HepG2 (cell line): ENCODE measurements around the gene SSX2IP. TPM values are rescaled to one million over a fixed set of nuclear protein-coding genes. Genes with fewer than 3 reads are reported as not detected.

Source experiments
- ATAC-seq: fragments of 200-7000 bp; cut with Tn5 transposase; 3 replicates; pipeline ENCODE4 v1.9.1; 2020; ENCODE audit warnings: mild to moderate bottlenecking, moderate library complexity
- BruUV-seq: library from RNA; stranded (reverse); fragments of 400-500 nt; replicated peaks from 2 replicates; lab custom pipeline; 2021; lab: Mats Ljungman, UMichigan
- CTCF ChIA-PET: fragments of 300-600 bp; formaldehyde crosslinking; extraction: SDS; loops from one replicate; lab custom pipeline; 2021; ENCODE audit warnings: low total read pairs, inconsistent platforms, low intra/inter-chr PET ratio; lab: Yijun Ruan, JAX
- POLR2A ChIA-PET: fragments of 350-600 bp; sonication (Branson Sonifier 250); formaldehyde crosslinking; loops from one replicate; lab custom pipeline; 2020; ENCODE audit warnings: antibody characterized with exemption, inconsistent platforms; lab: Yijun Ruan, JAX
- DNase-seq: peaks from one replicate; pipeline ENCODE4 v3.0.0-alpha.2; 2015; ENCODE audit warnings: low spot score
- FAIRE-seq: peaks from 3 replicates; lab custom pipeline; 2011; peaks lifted over from hg19 to GRCh38; lab: Jason Lieb, UNC
- H2AFZ ChIP-seq: one replicate; pipeline ENCODE4 v1.6.1; 2011; ENCODE audit warnings: low read length, inconsistent platforms
- H3K27ac ChIP-seq: fragments of 300-600 bp; 3 replicates; pipeline ENCODE4 v1.8.0; 2011; ENCODE audit warnings: mixed run types, mild to moderate bottlenecking, mixed read lengths, low read length, inconsistent platforms; ENCODE audit not compliant: insufficient read depth; ENCODE audit errors: extremely low read length
- H3K27me3 ChIP-seq, 2 experiments: fragments of 200-600 bp in 1 of 2; 2 replicates in 1 of 2; 3 replicates in 1 of 2; pipeline versions ENCODE4 v1.6.0 to v1.8.0; 2011; ENCODE audit warnings: low read length in 2 of 2, mild to moderate bottlenecking in 2 of 2, moderate library complexity in 2 of 2, inconsistent platforms in 1 of 2; ENCODE audit not compliant: insufficient read depth in 2 of 2, control insufficient read depth in 1 of 2
- H3K36me3 ChIP-seq, 2 experiments: fragments of 200-600 bp in 1 of 2; replicated peaks in 1 of 2; 2 replicates in 1 of 2; 3 replicates in 1 of 2; pipeline versions ENCODE4 v1.5.1 to v1.8.0; 2011; ENCODE audit warnings: low read length in 2 of 2, inconsistent platforms in 1 of 2; ENCODE audit not compliant: insufficient read depth in 2 of 2, control insufficient read depth in 1 of 2
- H3K4me1 ChIP-seq: 2 replicates; pipeline ENCODE4 v1.5.1; 2012; ENCODE audit warnings: low read length, inconsistent platforms; ENCODE audit not compliant: insufficient read depth
- H3K4me2 ChIP-seq: 2 replicates; pipeline ENCODE4 v1.6.0; 2011; ENCODE audit warnings: low read depth, low read length, inconsistent platforms
- H3K4me3 ChIP-seq, 3 experiments: fragments of 200-600 bp in 1 of 3; sonication (generic), shearing (Covaris generic) in 1 of 3; replicated peaks in 1 of 3; 2 replicates each; pipeline ENCODE4 v1.5.1; 2011 to 2016; ENCODE audit warnings: low read length in 3 of 3, inconsistent platforms in 2 of 3, low read depth in 2 of 3, mild to moderate bottlenecking in 2 of 3, control low read depth in 1 of 3, mixed read lengths in 1 of 3; ENCODE audit not compliant: insufficient read depth in 1 of 3
- H3K79me2 ChIP-seq: one replicate; pipeline ENCODE4 v1.6.1; 2011; ENCODE audit warnings: low read length, inconsistent platforms; ENCODE audit not compliant: insufficient read depth
- H3K9ac ChIP-seq: 2 replicates; pipeline ENCODE4 v1.6.0; 2011; ENCODE audit warnings: mild to moderate bottlenecking, low read depth, low read length, inconsistent platforms; ENCODE audit not compliant: insufficient read depth
- H3K9me3 ChIP-seq: 2 replicates; pipeline ENCODE4 v1.5.1; 2012; ENCODE audit warnings: mild to moderate bottlenecking, low read length
- H4K20me1 ChIP-seq: 2 replicates; pipeline ENCODE4 v1.6.0; 2011; ENCODE audit warnings: inconsistent platforms, mild to moderate bottlenecking, low read length, moderate library complexity; ENCODE audit not compliant: insufficient read depth
- NCOR1 ChIP-seq: fragments of 200-600 bp; sonication (generic); IDR thresholded peaks from 2 replicates; pipeline ENCODE4 v1.7.0; 2017; ENCODE audit warnings: antibody characterized with exemption, low read length, borderline replicate concordance
- PLRG1 ChIP-seq: fragments of 450-650 bp; conservative IDR thresholded peaks from 2 replicates; pipeline ENCODE4 v1.6.1; 2016
- PRPF4 ChIP-seq: fragments of 200-400 bp; formaldehyde crosslinking; IDR thresholded peaks from 2 replicates; pipeline ENCODE4 v1.6.1; 2016; ENCODE audit warnings: low read length, low read depth; ENCODE audit not compliant: poor library complexity, severe bottlenecking
- REXO4 ChIP-seq: sonication (generic); formaldehyde crosslinking; IDR thresholded peaks from 2 replicates; pipeline ENCODE4 v1.8.0; 2022; ENCODE audit warnings: missing genetic modification reagents, mild to moderate bottlenecking, borderline replicate concordance
- THRA ChIP-seq: sonication (generic); formaldehyde crosslinking; IDR thresholded peaks from 2 replicates; pipeline ENCODE4 v1.4.0; 2020; ENCODE audit warnings: missing genetic modification reagents, borderline replicate concordance
- YY1 ChIP-seq: IDR thresholded peaks from 2 replicates; pipeline ENCODE4 v1.6.1; 2011; ENCODE audit warnings: low read length, low read depth, moderate library complexity, mild to moderate bottlenecking; ENCODE audit not compliant: insufficient read depth, insufficient replicate concordance
- ZBTB1 ChIP-seq: sonication (generic); formaldehyde crosslinking; IDR thresholded peaks from 2 replicates; pipeline ENCODE4 v1.4.0; 2020; ENCODE audit warnings: missing genetic modification reagents, borderline replicate concordance
- ZKSCAN5 ChIP-seq: sonication (generic); formaldehyde crosslinking; IDR thresholded peaks from 2 replicates; pipeline ENCODE4 v1.5.1; 2020; ENCODE audit warnings: mild to moderate bottlenecking, missing genetic modification reagents
- ZNF143 ChIP-seq: sonication (generic); formaldehyde crosslinking; IDR thresholded peaks from 2 replicates; pipeline ENCODE4 v1.4.0; 2020; ENCODE audit warnings: missing genetic modification reagents
- ZNF263 ChIP-seq: sonication (generic); formaldehyde crosslinking; IDR thresholded peaks from 2 replicates; pipeline ENCODE4 v1.4.0; 2020; ENCODE audit warnings: missing genetic modification reagents
- ZNF337 ChIP-seq: sonication (generic); formaldehyde crosslinking; IDR thresholded peaks from 2 replicates; pipeline ENCODE4 v1.5.1; 2020; ENCODE audit warnings: missing genetic modification reagents, low read depth, mild to moderate bottlenecking, borderline replicate concordance
- ZNF451 ChIP-seq: sonication (generic); formaldehyde crosslinking; IDR thresholded peaks from 2 replicates; pipeline ENCODE4 v1.5.0; 2020; ENCODE audit warnings: mild to moderate bottlenecking, missing genetic modification reagents
- ZNF841 ChIP-seq: sonication (generic); formaldehyde crosslinking; IDR thresholded peaks from 2 replicates; pipeline ENCODE4 v1.8.1; 2023; ENCODE audit warnings: missing genetic modification reagents, borderline replicate concordance
- WGBS: methylation state at CpG from one replicate; pipeline ENCODE4 v1.1.6; 2017; ENCODE audit warnings: low lambda C conversion rate; 5-methylcytosine and 5-hydroxymethylcytosine counted together
- in situ Hi-C: cut with HindIII; loops from 2 replicates; pipeline ENCODE4 v1.10.0; 2017; ENCODE audit warnings: low pct_unique_long_range_greater_than_20kb; ENCODE audit not compliant: extremely low pct_ligation_motif_present
- intact Hi-C: fragments of 100-400 bp; cut with micrococcal nuclease; formaldehyde crosslinking; loops from one replicate; pipeline ENCODE4 v1.10.0; 2022; ENCODE audit not compliant: unreplicated experiment
- polyA plus RNA-seq, 8 experiments: library from polyadenylated mRNA; depleted of rRNA in 3 of 8; stranded (reverse) in 7 of 8; unstranded in 1 of 8; fragments of >200 nt; fragmentation: Illumina TruSeq in 4 of 8; extraction: Trizol in 4 of 8; gene quantifications; 2 replicates each; pipeline versions ENCODE4 v1.2.1 to v1.2.3, GENCODE V29; 2011 to 2016; ENCODE audit warnings: low read depth in 4 of 8, missing spikeins in 1 of 8, mixed read lengths in 1 of 8; ENCODE audit not compliant: insufficient read depth in 1 of 8
- total RNA-seq, 5 experiments: library from RNA; depleted of rRNA; stranded (reverse); fragments of >200 nt; fragmentation: Illumina TruSeq; extraction: Trizol; gene quantifications; 2 replicates each; pipeline ENCODE4 v1.2.3, GENCODE V29; 2016; ENCODE audit warnings: low read depth in 1 of 5
- TF ChIP-seq, protein P1 (sequence below): sonication (generic); formaldehyde crosslinking; conservative IDR thresholded peaks from 2 replicates; pipeline ENCODE4 v1.4.0; 2020; ENCODE audit warnings: mild to moderate bottlenecking, missing genetic modification reagents, moderate library complexity

The SSX2IP gene
- total and polyA plus RNA-seq, 2 of the 13 experiments (the other 11 are each of a cell fraction or from before 2014, with no cell fraction given), result 2.7 to 23.7 TPM

DNA sequence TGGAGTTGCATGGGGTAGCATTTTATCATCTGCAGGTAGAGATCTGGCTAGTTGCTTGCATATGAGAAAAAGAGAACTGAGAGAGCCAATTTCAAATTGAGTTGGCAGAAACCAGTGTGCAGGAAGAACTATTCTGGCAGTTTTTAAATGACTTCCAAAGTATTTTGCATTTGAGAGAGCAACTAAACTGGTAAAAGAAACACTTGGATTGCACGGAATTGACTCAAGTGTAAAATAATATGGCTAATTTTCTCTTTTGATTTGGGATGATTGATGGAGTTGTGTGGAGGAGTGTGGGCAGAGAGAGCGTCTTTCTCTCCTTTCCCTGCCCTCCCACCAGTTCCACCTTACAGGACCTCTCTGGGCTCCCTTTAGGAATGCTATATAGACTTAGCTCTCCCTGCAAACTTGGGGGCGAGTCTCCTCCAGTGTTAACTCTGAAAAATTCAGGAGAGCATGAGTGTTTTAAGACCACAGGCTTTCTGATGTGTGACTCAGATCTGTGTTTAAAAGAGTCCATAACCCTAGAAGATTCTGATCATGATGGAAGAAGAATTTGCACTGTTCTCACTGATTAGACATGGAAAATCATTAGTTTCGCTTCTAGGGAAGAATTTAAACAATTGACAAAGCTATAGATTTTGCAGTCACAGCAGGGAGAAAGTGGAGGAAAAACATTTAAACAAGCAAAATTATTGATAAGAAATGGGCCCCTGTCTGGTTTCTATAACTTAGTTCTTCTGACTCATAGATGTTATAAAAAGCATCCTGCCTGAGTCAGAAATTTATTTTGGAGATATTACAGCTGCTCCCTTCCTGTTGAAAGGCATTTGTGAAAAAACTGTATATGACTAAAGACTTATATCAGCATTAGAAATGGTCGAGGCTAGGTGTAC is 91.2 kb downstream of the SSX2IP start:
- intact Hi-C loops, result no loop called here
- H3K4me2 ChIP-seq, result no peak overlapping the region
- 13% methylated on average over 5 of the region's 5 CpGs for WGBS

More for the DNA sequence above, 91.2 kb downstream of the SSX2IP start:
- Histone ChIP-seq H3K9ac (no peak overlapping the region), H3K27me3 (peaks cover 0 to 11% of the 10 kb centered on the region in 2 experiments; a peak in 2 of 5 replicates), H3K36me3 (no peaks in the 10 kb centered on the region), H3K27ac (no peak overlapping the region), H2AFZ (no peak overlapping the region), H3K4me1 (peaks cover 7% of the 10 kb centered on the region; the same call in 1 of the 2 replicates), H3K9me3 (no peaks in the 10 kb centered on the region), H3K79me2 (no peaks in the 10 kb centered on the region), H4K20me1 (no peaks in the 10 kb centered on the region), H3K4me3 (no peak overlapping the region)
- CTCF ChIA-PET, result no interaction called here
- FAIRE-seq (no peak), DNase-seq (no peak), ATAC-seq (no peak)
- no TSS peak for BruUV-seq
- POLR2A ChIA-PET, result no interaction called here
- TF ChIP-seq ZNF143 (CRISPR knock-in tag) (no peak), ZNF337 (CRISPR knock-in tag) (no peak), ZBTB1 (CRISPR knock-in tag) (no peak), NCOR1 (no peak), PLRG1 (no peak), ZKSCAN5 (no peak), ZNF841 (CRISPR knock-in tag) (no peak), ZNF451 (CRISPR knock-in tag) (no peak), PRPF4 (no peak), YY1 (no peak), REXO4 (CRISPR knock-in tag) (no peak), ZNF263 (CRISPR knock-in tag) (no peak), THRA (CRISPR knock-in tag) (no peak)
- TF ChIP-seq, protein P1, sequence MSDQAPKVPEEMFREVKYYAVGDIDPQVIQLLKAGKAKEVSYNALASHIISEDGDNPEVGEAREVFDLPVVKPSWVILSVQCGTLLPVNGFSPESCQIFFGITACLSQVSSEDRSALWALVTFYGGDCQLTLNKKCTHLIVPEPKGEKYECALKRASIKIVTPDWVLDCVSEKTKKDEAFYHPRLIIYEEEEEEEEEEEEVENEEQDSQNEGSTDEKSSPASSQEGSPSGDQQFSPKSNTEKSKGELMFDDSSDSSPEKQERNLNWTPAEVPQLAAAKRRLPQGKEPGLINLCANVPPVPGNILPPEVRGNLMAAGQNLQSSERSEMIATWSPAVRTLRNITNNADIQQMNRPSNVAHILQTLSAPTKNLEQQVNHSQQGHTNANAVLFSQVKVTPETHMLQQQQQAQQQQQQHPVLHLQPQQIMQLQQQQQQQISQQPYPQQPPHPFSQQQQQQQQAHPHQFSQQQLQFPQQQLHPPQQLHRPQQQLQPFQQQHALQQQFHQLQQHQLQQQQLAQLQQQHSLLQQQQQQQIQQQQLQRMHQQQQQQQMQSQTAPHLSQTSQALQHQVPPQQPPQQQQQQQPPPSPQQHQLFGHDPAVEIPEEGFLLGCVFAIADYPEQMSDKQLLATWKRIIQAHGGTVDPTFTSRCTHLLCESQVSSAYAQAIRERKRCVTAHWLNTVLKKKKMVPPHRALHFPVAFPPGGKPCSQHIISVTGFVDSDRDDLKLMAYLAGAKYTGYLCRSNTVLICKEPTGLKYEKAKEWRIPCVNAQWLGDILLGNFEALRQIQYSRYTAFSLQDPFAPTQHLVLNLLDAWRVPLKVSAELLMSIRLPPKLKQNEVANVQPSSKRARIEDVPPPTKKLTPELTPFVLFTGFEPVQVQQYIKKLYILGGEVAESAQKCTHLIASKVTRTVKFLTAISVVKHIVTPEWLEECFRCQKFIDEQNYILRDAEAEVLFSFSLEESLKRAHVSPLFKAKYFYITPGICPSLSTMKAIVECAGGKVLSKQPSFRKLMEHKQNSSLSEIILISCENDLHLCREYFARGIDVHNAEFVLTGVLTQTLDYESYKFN (CRISPR knock-in tag), result no peak
- in situ Hi-C loops, result no loop called here
